Measurements from ENCODE around the gene TTC21B.
A peak's percentile ranks its signal among the peaks of the same experiment; 100 is the strongest.
"Not testable (repeated sequence)": the region's sequence is repeated elsewhere in the genome, so short reads cannot be mapped to it uniquely, and the experiment has no call there.

Gene TTC21B

DNA sequence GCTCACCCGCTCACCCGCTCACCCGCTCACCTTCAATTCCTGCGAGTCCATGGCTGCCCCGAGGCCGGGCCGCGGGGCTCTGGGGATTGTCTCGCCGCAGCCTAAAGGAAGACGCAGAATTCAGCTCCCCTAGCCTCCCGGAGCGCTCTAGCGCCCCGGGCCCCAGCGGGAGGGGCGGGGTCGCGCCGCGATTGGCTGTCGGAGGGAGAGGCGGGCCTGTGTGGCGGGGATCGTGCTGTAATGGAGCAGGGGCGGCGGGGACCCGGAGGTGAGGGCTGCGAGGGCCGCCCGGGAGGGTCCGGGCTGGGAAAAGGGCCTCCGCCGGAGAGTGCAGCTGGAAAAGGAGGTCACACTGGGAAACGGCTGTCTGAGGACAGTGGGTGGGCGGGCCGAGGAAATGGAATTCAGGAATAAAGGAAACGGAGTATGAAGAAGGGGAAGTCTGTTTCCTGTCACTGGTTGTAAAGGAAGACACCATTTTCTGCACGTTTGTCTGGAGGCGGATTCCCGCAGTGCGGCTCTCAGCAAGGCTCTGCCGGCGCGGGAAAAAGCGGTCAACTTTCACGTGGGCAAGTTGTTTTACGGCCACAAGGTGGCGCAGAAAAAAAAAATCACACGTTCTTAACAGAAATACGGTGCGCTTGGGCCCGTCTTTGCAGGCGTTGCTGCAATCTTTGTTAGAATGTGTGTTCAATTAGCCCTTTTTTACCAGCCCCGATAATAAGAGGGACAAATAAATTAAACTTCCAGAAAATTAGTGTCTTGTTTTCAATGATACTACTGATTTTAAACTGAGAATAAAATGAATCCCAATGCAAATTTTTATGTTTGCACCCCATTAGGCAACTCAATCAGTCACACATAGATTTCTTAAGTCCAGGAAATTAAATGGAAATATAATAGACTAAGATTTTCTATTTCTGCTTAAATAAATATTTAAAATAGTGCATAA lies at the start of gene TTC21B:
Gene TTC21B, minus strand, starts transcription at position 122 of the 952 bp plus-strand sequence. Its CDS starts 71 bp downstream, at position 51.
- DNase-seq (ENCODE audit: low read depth), result peak; percentile 94

DNA sequence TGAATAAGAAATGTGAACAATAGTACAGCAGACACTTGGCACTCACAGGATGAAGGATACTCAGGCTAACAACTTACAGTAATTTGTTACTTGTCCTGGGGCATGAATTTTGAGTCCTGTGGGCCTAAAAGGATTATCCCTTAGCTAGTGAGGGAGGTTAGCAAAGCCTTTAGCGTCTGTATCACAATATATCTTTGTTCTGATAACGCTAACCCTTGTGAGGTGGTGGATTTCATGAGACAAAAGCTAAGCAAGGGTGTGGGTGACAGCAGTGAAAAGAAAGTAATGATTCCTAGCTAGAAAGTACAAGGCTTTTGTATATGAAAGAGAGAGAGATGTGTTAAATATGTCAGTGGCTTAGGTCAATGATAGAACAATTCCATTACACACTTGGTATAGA lies 46.8 kb upstream of the TTC21B start:
- no peak for DNase-seq (ENCODE audit: low read depth)

DNA sequence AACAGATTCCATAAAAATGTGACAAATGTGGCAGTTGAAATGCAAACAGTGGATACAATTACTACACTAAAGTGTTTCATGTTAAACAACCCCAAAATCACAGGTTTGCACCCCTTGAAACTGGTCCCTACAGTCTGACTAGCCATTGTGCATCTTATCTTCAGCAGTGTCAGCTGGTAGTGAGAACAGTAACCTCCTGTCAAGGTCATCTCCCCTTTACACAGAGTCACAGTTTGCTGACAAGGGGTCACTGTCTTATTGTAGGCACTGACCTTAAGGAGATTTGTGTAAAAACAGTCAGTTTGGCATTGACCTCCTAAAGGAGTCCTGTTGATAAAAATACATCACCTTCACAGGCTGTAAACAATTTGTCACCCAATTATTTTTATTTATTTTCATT lies 37.3 kb upstream of the TTC21B start:
- DNase-seq (ENCODE audit: low read depth), result no peak

DNA sequence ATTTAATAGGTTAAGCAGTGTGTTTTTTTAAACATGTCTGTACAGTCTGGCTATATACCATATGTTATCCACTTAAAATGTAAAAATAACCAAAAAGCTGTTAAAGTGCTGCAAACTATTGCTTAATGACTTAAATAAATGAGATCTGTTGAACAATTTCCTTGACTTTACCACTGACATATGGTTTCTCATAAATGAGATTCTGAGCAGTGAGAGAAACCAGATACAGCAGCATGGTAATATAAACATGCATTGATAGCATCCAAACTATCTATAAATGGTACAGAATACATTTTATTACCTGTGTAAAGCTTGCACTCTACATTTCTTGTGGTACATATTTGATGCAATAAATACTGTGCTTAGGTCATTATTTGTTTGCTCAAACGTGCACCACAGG lies 36.3 kb upstream of the TTC21B start:
- DNase-seq (ENCODE audit: low read depth), result no peak

DNA sequence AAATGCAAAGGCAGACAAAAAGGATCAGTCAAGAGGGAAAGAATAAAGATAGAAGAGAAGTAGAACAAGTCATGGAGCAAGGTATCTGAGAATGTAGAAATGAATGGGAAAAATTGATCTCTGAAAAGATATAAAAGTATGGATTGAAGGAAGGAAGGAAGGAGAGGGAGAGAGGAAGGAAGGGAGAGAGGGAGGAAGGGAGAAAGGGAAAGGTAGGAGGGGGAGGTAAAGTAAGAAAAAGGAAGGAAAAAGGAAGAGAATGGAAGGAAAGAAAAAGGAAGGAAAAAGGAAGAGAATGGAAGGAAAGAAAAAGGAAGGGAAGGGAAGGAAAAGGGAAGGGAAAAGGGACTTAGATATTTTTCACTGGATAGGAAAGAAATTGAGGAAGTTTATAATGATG lies 31.5 kb upstream of the TTC21B start:
- DNase-seq (ENCODE audit: low read depth), result no peak

DNA sequence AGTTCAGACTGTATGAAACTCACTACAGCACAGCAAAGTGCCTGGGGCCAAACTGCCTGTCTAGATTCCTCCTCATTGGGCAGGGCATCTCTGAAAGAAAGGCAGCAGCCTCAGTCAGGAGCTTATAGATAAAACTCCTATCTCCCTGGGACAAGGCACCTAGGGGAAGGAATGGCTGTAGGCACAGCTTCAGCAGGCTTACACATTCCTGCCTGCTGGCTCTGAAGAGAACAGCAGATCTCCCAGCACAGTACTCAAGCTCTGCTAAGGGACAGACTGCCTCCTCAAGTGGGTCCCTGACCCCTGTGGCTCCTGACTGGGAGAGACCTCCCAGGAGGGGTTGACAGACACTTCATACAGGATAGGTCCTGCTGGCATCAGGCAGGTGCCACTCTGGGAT lies 18.6 kb upstream of the TTC21B start:
- not testable (repeated sequence) for DNase-seq (ENCODE audit: low read depth)

DNA sequence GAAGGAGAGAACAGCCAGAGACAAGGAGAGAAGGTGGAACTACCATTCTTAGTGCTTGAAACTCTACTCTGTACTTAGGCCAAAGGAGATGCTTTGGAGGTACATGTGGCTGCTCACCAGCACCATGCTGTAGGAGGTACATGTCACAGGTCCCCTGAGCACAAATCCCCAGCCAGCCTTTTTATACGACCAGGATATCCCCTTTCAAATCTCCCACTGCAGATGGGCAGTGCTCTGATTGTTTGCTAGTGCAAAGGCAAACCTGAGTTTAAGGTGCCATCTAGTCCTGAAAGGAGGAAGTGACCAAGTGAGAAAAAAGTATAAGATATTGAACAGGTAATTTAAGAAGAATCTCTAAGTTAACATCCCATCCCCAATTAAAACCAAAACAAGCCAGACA lies 17.1 kb upstream of the TTC21B start:
- no peak for DNase-seq (ENCODE audit: low read depth)

DNA sequence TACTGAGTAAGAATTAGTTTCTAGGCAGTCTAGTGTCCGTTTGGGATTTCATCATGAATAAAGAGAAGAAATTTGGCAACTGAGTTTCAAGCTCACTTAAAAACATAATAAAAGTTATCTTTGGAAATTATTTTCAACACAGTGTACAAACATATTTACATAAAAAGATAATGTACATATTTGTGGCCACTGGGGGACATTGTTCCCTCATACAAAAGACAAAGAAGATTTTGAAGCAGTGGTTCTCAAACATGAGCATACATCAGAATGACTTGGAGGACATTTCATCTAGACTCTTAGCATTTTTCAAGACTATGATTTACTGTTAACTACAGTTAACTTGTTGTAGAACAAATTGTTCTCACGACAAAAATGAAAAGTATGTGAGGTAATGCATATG lies 15.7 kb upstream of the TTC21B start:
- no peak for DNase-seq (ENCODE audit: low read depth)

DNA sequence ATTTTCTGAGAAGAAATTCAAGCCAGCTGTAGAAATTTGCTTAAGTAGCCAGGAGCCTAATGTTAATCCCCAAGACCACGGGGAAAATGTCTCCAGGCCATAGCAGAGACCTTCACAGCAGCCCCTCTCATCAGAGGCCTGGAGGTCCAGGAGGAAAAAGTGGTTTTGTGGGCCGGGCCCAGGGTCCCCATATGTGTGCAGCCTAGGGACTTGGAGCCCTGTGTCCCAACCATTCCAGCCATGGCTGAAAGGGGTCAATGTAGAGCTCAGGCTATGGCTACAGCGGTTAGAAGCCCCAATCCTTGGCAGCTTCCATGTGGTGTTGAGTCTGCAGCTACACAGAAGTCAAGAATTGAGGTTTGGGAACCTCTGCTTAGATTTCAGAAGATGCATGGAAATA lies 14.2 kb upstream of the TTC21B start:
- no peak for DNase-seq (ENCODE audit: low read depth)

DNA sequence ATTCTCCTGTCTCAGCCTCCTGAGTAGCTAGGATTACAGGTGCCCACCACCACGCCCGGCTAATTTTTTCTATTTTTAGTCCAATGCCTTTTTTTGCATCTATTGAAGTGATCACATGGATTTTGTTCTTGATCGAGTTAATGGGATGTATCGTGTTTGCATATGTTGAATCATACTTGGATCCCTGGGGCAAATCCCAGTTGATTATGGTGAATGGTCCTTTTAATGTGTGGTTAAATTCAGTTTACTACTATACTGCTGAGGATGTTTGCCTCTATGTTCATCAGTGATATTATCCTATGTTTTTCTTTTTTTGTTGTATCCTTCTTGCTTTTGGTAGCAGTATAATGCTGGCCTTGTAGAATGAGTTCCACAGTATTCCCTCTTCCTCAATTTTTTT lies 8.2 kb upstream of the TTC21B start:
- DNase-seq (ENCODE audit: low read depth), result no peak

DNA sequence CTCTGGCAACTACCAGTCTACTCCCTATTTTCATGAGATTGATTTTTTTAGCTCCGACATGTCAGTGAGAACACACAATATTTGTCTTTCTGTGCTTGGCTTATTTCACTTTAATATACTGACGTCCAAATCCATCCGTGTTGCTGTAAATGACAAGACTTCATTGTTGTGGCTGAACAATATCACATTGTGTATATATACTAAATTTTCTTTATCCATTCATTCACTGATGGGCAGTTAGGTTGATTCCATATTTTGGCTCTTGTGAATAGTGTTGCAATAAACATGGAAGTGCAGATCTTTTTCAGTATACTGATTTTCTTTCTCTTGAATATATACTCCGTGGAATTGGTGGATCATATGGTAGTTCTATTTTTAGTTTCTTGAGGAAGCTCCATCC lies 5.8 kb upstream of the TTC21B start:
- DNase-seq (ENCODE audit: low read depth), result no peak

DNA sequence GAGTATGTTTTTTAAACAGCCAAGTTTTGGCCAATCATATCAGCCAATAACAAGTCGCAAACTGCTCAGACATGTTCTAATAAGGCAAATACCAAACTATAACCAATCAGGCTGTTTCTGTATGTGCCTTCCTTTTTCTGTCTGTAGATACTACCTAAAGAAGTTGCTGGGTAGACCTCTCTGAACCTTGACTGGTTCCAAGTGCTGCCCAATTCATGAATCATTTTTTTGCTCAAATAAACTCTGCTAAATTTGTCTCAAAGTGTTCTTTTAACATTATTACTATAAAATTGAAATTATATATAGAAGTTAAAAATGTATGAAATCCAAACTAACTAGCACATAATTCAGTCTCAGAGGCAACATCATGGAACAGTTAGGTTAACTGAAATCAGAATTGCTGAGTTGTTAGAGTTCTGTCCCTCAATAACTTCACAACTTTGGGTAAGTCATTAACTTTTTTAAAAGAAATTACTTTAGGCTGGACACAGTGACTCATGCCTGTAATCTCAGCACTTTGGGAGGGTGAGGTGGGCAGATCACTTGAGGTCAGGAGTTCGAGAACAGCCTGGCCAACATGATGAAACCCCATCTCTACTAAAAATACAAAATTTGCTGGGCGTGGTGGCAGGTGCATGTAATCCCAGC lies 4.9 kb upstream of the TTC21B start:
- DNase-seq (ENCODE audit: low read depth), result no peak

DNA sequence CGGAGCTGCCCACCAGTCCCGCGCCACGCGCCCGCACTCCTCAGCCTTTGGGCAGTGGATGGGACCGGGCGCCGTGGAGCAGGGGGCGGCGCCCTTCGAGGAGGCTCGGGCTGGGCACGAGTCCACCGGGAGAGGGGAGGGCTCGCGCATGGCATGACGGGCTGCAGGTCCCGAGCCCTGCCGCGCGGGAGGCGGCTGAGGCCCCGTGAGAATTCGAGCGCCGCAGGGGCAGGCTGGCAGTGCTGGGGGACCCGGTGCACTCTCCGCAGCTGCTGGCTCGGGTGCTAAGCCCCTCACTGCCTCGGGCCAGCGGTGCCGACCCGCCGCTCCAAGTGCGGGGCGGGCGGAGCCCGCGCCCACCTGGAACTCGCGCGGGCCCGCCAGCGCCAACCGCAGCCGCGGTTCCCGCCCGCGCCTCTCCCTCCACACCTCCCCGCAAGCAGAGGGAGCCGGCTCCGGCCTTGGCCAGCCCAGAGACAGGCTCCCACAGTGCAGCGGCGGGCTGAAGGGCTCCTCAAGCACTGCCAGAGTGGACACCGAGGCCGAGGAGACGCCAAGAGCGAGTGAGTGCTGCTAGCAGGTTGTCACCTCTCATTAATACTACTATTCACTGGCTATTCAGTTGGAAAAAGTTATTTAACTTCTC lies 3.6 kb upstream of the TTC21B start:
- DNase-seq (ENCODE audit: low read depth), result no peak

DNA sequence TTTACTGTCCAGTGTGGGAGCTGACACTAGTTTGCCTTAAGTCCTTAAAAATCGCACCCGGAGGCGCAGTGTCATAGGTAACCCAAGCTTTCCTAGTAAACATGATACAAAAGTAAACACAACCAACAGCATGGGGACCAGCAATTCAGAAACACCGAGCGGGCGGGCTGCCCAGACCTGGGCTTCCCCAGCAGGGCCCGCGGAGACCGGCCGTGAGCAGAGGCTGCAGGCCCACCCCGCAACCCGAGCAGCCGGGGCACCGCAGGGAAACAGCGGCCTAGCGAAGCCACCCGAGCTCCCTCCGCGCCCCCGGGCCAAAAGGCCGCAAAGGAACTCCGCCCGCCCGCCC lies 296 bp downstream of the TTC21B start:
- no peak for DNase-seq (ENCODE audit: low read depth)

DNA sequence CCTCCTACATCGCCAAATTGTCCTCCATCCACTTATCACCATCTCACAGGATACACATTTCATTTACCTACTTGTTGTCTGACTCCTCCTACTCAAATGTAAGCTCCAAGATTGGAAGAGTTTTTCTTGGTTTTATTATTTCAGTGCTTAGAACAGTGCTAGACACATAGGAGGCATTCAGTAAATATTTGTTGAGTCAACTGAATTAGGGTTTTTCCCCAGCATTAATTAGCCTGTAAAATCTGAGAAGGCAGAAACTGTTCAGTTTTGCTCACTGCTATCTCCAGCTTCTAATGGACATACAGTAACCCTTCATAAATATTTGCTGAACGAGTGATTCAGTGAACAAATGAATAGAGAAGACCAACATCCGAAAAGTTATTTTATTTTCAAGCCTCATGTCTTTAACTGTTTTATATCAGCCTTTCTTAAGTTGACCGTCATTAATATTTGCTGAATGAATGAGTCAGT lies 800 bp downstream of the TTC21B start:
- peak; percentile 34 for DNase-seq (ENCODE audit: low read depth)

DNA sequence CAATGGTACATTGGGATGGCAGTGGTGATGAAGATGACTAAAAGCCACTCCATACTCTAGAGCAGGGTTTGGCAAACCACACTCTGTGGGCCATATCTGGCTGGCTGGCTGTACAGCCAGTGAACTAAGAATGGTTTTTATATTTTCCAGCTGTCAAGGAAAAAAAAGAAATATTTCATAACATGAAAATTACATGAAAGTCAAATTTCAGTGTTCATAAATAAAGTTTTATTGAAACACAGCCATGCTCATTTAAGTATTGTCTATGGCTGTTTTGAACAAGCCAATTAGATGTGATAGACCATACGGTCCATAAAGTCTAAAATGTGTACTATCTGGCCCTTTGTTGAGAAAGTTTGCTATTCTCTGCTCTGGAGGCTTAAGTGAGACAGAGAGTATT lies 1.5 kb downstream of the TTC21B start:
- no peak for DNase-seq (ENCODE audit: low read depth)

DNA sequence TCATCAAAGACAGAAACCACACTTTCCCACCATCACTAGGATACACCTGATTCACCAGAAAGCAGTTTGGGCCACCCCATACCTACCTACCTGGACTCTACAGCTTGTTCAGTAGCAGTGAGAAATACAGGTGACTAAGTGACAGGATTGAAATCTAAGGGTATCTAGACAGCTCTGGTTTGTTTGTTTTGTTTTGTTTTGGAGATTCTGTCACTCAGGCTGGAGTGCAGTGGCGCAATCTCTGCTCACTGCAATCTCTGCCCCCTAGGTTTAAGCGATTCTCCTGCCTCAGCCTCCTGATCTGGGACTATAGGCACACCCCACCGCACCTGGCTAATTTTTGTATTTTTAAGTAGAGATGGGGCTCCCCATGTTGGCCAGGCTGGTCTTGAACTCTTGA lies 3.1 kb downstream of the TTC21B start:
- DNase-seq (ENCODE audit: low read depth), result no peak

DNA sequence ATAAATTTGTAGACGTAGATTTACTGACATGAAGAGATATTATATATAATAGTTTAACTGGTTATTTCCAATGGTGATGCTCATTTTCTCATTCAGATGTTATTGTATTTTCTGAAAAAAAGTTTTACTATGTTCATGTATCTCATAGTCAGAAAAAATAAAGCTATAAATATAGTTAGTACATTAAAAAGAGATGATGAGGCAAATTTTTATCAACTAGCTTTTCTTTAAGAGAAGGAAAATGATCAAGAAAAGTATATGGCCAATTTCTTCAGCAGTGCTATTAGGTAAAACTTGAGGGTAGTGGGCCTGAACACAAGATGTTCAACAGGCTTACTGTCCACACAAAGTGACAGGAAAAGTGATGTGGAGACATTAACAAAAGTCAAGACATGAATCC lies 11.7 kb downstream of the TTC21B start:
- no peak for DNase-seq (ENCODE audit: low read depth)

DNA sequence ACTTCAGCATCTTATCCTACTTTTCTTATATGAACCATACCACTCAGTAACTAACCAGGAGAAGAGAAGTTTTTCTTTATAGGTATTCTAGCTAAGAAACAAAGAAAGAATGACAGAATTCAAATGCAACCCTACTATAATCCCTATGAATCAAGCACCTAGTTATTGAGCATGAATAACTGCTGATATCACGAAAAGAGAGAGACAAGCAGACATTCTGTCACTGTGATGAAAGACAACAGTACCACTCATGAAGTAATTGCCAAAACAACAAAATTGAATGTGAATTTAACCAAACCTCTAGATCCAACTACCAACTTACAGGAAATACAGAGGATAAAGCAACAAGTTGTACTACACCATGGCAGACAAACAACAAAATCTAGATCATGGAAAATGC lies 15.3 kb downstream of the TTC21B start:
- DNase-seq (ENCODE audit: low read depth), result no peak

DNA sequence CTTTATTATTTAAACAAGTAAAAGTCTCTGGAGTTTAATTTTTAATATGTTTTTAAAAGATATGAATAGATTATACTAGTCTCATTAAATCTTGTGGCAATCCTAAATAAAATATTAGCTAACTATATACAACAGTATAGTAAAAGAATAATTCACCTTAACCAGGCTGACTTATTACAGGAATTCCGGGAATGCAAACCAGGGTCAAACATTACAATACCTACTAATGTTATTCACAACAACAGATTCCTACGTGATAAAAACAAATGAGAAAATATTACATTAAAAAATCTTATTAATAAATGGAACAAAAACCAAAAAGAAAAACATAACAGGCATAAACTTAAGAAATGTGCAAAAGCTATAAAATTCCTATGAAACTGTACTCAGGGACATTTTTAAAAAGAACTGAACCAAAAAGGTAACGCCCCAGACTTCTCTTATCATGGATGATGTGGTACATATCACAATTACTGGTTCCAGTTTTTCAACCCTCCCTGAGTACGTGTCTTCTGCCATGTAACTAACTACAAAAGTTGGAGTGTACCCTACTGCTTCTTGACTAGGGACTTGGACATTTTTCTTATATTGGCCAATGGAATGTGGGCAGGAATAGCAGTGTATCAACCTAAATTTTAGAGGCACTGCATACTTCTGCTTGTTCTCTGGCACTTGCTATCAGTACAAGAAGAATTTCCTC lies 20.2 kb downstream of the TTC21B start:
- DNase-seq (ENCODE audit: low read depth), result no peak

DNA sequence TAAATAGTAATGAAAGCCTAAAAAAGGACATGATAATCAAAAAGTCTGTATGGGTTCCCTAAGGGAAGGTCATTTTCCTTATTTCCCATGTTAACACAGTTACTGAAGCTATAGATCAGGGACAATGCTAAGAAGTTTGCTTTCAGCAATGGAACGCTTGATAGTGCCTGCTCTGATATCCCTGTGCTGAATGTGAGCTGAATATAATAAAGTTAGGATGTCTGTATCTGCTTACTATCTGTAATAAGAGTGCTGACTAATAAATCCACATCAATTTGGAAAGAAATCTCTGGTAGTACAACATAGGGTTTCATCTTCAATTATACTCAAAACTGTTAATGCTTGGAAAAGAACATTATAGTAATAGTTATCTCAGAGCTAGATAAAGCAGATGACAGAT lies 25.8 kb downstream of the TTC21B start:
- DNase-seq (ENCODE audit: low read depth), result no peak

DNA sequence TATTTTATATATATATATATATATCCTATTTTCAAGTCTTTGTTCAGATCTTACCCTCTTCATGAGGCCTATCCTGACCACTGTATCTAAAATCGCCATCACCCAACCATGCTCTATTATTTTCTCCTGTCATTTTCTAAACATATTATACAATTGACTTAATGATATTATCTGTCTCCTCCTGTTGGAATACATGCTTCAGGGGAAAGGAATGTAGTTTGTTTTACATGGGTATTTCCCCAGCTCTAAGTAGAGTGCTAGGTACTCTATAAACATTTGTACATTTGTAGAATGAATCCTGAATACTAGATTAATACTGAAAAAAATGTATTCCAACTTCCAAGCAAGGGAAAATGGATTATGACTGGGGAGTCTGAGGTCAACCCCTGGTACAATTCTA lies 26.2 kb downstream of the TTC21B start:
- DNase-seq (ENCODE audit: low read depth), result peak; percentile 29

All from EH (cell line).